GM21360 (cell line): Measurements from ENCODE around the gene PDE8A.
A peak's percentile ranks its signal among the peaks of the same experiment; 100 is the strongest.
"Not testable (repeated sequence)": the region's sequence is repeated elsewhere in the genome, so short reads cannot be mapped to it uniquely, and the experiment has no call there.

ENCODE experiments used
- ATAC-seq: cut with Tn5 transposase; IDR thresholded peaks from one replicate; pipeline ENCODE4 v1.9.1; 2021; ENCODE audit warnings: mild to moderate bottlenecking, moderate library complexity; ENCODE audit not compliant: unreplicated experiment

PDE8A gene

GRCh38 chr15:84960391-84961113 is 21.1 kb upstream of the PDE8A start:
- ATAC-seq = no peak

GRCh38 chr15:84961114-84961452 is 20.6 kb upstream of the PDE8A start:
- no peak for ATAC-seq

- ATAC-seq = no peak
Measured at GRCh38 chr15:84961707-84962106, 19.9 kb upstream of the PDE8A start.

GRCh38 chr15:84962955-84963354 is 18.7 kb upstream of the PDE8A start:
- ATAC-seq = no peak

GRCh38 chr15:84967380-84967779 is 14.3 kb upstream of the PDE8A start:
- no peak for ATAC-seq

GRCh38 chr15:84968301-84968700 is 13.4 kb upstream of the PDE8A start:
- no peak for ATAC-seq

- no peak for ATAC-seq
Measured at GRCh38 chr15:84969257-84969656, 12.4 kb upstream of the PDE8A start.

GRCh38 chr15:84970843-84971242 is 10.8 kb upstream of the PDE8A start:
- no peak for ATAC-seq

GRCh38 chr15:84973492-84974460 is 7.9 kb upstream of the PDE8A start:
- no peak for ATAC-seq

- no peak for ATAC-seq
Measured at GRCh38 chr15:84975871-84976351, 5.7 kb upstream of the PDE8A start.

- no peak for ATAC-seq
Measured at GRCh38 chr15:84976746-84977345, 4.8 kb upstream of the PDE8A start.

- ATAC-seq = no peak
Measured at GRCh38 chr15:84979651-84980050, 2.0 kb upstream of the PDE8A start.

- peak; percentile 40 for ATAC-seq
Measured at GRCh38 chr15:84980196-84981053, 1.2 kb upstream of the PDE8A start.

- ATAC-seq = peak; percentile 54
Measured at GRCh38 chr15:84981054-84981710, 474 bp upstream of the PDE8A start.

GRCh38 chr15:84982301-84982920 is 755 bp downstream of the PDE8A start:
- peak; percentile 5 for ATAC-seq

GRCh38 chr15:84983294-84983693 is 1.6 kb downstream of the PDE8A start:
- ATAC-seq = no peak

- ATAC-seq = no peak
Measured at GRCh38 chr15:84983711-84984110, 2.1 kb downstream of the PDE8A start.

GRCh38 chr15:84985158-84985557 is 3.5 kb downstream of the PDE8A start:
- no peak for ATAC-seq

GRCh38 chr15:84987351-84987750 is 5.7 kb downstream of the PDE8A start:
- not testable (repeated sequence) for ATAC-seq
